Adrenal gland (tissue), 12 donors: ENCODE measurements around the gene ARHGAP4. TPM values are rescaled to one million over a fixed set of nuclear protein-coding genes. Genes with fewer than 3 reads are reported as not detected.

Source experiments
- DNase-seq, 7 donors: peaks; one replicate each; pipeline ENCODE4 v3.0.0-alpha.2; 2019 to 2020
- H3K27ac ChIP-seq, 5 donors: fragments of 200-600 bp; sonication (generic) in 4 of 5; 1 replicate in 3 of 5; 2 replicates in 2 of 5; pipeline versions ENCODE4 v1.5.1 to v1.8.0; 2016 to 2020; ENCODE audit warnings: mild to moderate bottlenecking in 1 of 5
- H3K27me3 ChIP-seq: fragments of 200-600 bp; 2 replicates; pipeline ENCODE4 v1.8.0; 2021
- H3K36me3 ChIP-seq, 2 donors: fragments of 200-600 bp; replicated peaks in 1 of 2; 1 replicate in 1 of 2; 2 replicates in 1 of 2; pipeline versions ENCODE4 v1.5.1 to v1.8.0; 2018 to 2022
- H3K4me1 ChIP-seq, 2 donors: fragments of 200-600 bp; replicated peaks in 1 of 2; 1 replicate in 1 of 2; 2 replicates in 1 of 2; pipeline versions ENCODE4 v1.5.1 to v1.8.0; 2018 to 2021
- H3K4me3 ChIP-seq, 4 donors: fragments of 200-600 bp; sonication (generic) in 3 of 4; one replicate each; pipeline ENCODE4 v1.5.1; 2016 to 2018
- H3K9me3 ChIP-seq, 3 donors: fragments of 200-600 bp; sonication (generic) in 1 of 3; replicated peaks in 1 of 3; 1 replicate in 2 of 3; 2 replicates in 1 of 3; pipeline versions ENCODE4 v1.5.1 to v1.8.0; 2016 to 2021
- POLR2A ChIP-seq, 2 donors: fragments of 450-650 bp; IDR thresholded peaks; one replicate each; pipeline ENCODE4 v1.6.1; 2017; ENCODE audit warnings: antibody characterized with exemption in 2 of 2, mild to moderate bottlenecking in 2 of 2, moderate library complexity in 1 of 2
- WGBS, 4 donors: extraction: QIAGEN DNeasy Blood & Tissue Kit in 2 of 4; methylation state at CpG; one replicate each; pipeline versions ENCODE4 v1.1.5 to v1.1.7; 2013 to 2017; 5-methylcytosine and 5-hydroxymethylcytosine counted together
- intact Hi-C, 2 donors: fragments of 100-400 bp; cut with DNase I; formaldehyde crosslinking; loops; one replicate each; pipeline versions ENCODE4 v1.14.1 to v1.15.0; 2022 to 2023
- polyA plus RNA-seq, 3 donors: library from polyadenylated mRNA; stranded (reverse); fragments of 200-250 nt in 2 of 3; fragments of 350-450 nt in 1 of 3; fragmentation: Illumina TruSeq in 1 of 3; extraction: RNeasy Lipid Tissue Mini Kit (QIAGEN cat#74804) in 1 of 3; gene quantifications; one replicate each; pipeline ENCODE4 v1.2.3, GENCODE V29; 2013 to 2014
- total RNA-seq, 9 donors: library from RNA; depleted of rRNA in 4 of 9; stranded (reverse); fragments of >200 nt in 4 of 9; fragments of 120-200 nt in 1 of 9; fragmentation: NEBNext Ultra II Directional in 1 of 9; extraction: Animal tissue kit (Norgen Biotek cat#: 25700) in 1 of 9; gene quantifications; one replicate each; pipeline versions ENCODE4 v1.1.0 to v1.2.4, GENCODE V29; 2013 to 2023
- TF ChIP-seq, protein P1 (sequence below), 6 experiments: fragments of 450-650 bp in 4 of 6; fragments of 200-600 bp in 2 of 6; sonication (generic) in 1 of 6; IDR thresholded peaks; 1 replicate in 5 of 6; 2 replicates in 1 of 6; pipeline versions ENCODE4 v1.5.1 to v1.8.0; 2016 to 2021; ENCODE audit warnings: antibody characterized with exemption in 6 of 6, mild to moderate bottlenecking in 2 of 6, moderate library complexity in 1 of 6
- donor health status: healthy with polysubstance abuse.
- donor health status: Bipolar disorder and iron deficiency.
- donor health status: DM: yes; HTN: yes; CAD: no.
- donor health status: DM: no; HTN: no; CAD: no.
- donor health status: DM: no; HTN: no; CAD: no.
- donor health status: DM: yes; HTN: yes; CAD: no.

Gene ARHGAP4
- total and polyA plus RNA-seq, 12 donors, result 1.5 to 316 (median 46.0) TPM

DNA sequence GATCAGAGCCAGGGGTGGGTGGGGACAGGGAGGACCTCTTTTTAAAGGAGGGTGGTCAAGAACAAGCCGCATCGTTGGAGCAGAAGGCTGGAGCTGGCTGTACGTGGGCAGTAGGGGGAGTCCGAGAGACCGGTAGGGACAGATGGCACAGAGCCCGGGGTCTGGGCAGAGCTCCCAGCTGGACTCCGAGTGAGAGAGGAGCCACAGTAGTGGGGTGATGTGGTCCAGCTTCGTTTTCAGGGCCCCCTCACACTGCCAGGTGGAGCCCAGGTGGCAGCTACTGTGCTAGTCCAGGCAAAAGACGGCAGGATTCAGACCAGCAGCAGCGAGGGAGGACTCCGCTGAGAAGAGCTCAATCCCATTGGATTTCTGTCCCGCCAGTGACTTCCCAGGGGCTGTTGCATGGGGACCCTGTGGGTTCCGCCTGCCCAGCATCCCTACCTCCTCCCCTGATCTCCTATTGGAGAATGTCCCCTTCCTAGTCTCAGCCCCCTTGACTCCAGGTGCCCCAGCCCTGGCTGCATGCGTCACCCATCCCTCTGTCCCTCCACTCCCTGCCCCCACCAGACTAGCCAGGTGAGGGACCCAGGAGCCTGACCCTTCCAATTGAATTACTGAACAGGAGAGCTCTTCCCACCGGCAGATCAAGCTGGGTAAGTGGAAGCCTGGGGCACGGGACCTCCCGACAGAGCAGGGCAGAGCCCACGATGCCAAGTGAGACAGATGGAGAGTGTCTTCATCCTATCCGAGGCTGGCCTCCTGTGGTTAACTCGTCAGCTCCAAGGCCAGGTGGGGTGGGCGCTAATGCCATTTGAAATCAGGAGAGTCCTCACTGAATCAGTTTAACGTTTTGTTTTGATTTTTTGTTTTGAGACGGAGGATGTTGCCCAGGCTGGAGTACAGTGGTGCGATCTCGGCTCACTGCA, 2.9 kb downstream of the ARHGAP4 start:
- H3K27ac ChIP-seq, result peak overlapping the region in 1 of 5 donors; percentile 22
- no peaks in the 10 kb centered on the region for H3K36me3 ChIP-seq
- no peak overlapping the region for H3K4me3 ChIP-seq
- no peaks in the 10 kb centered on the region for H3K9me3 ChIP-seq
- 40 to 55% (median 47%) methylated on average over 8 to 25 of the region's 25 CpGs for WGBS, 4 donors
- peaks cover 13 to 30% of the 10 kb centered on the region in 2 donors for H3K4me1 ChIP-seq
- TF ChIP-seq, protein P1, sequence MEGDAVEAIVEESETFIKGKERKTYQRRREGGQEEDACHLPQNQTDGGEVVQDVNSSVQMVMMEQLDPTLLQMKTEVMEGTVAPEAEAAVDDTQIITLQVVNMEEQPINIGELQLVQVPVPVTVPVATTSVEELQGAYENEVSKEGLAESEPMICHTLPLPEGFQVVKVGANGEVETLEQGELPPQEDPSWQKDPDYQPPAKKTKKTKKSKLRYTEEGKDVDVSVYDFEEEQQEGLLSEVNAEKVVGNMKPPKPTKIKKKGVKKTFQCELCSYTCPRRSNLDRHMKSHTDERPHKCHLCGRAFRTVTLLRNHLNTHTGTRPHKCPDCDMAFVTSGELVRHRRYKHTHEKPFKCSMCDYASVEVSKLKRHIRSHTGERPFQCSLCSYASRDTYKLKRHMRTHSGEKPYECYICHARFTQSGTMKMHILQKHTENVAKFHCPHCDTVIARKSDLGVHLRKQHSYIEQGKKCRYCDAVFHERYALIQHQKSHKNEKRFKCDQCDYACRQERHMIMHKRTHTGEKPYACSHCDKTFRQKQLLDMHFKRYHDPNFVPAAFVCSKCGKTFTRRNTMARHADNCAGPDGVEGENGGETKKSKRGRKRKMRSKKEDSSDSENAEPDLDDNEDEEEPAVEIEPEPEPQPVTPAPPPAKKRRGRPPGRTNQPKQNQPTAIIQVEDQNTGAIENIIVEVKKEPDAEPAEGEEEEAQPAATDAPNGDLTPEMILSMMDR (IDR thresholded peaks at IDR 0.05), result peak; percentile 24 to 54 (median 40)
- TF ChIP-seq POLR2A (IDR thresholded peaks at IDR 0.05), result no peak
- intact Hi-C loops, result no loop called here
- DNase-seq, result peak; percentile 80 to 91 (median 88)
- peaks cover 5% of the 10 kb centered on the region for H3K27me3 ChIP-seq

DNA sequence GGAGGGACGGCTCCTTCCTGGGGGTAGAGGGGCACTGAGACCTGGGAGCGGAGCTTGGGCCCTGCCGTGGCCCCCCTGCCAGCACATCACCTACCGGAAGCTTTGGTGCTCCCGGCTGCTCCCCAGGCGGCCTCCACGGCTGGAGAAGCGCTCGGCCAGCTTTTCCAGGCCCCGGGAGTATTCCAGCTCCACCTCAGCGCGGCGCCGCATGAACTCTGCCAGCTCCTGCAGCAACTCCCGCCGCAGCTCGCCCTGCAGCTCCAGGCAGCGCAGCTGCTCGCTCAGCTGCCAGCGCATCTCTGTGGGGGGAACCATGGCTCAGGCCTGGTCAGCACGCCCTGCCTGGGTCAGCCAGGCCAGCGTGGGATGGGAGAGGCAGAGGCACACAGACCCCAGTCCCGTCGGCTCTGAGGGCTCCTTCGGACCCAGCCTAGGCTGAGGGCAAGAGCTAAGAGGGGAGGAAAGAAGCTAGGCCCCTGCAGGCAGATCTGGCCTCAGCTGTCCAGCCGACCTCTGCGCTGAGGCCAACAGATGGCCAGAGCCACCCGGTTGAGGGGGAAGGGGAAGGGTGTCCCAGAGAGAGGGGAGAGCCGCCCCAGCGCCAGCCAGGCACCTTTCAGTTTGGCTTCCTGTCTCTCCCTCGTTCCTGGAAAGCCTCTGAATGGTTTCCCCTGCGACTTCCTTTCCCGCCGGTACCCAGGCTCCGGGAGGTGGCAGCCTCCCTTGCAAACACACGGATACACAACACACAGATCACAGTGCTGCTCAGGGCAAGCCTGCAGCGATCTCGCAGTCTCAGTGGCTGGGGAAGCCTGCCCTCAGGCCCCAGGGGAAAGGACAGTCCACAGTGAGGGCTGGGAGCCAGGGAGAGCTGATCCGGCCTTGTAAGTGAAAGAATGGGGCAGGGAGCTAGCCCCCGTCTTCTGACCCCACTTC, 4.3 kb downstream of the ARHGAP4 start:
- TF ChIP-seq, protein P1 (IDR thresholded peaks at IDR 0.05), result no peak
- TF ChIP-seq POLR2A (IDR thresholded peaks at IDR 0.05), result no peak

DNA sequence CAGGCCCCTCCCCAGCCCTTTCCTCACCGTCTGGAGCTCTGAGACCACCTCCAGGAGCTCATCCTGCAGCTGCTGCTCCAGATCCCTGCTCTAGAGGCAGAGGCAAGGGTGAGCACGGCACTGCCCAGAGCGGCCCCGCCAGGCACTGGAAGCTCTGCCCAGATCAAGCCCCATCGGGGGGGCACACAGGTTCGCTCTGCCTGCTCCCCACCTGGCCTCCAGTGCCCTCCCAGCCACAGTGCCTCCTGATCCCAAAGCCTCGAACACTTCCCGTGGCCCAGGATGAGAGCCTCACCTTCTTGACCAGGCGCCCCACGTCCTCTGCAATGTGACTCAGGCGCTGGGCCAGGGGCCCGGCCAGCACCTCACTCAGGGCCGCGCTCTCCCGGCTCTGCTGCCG, 5.0 kb downstream of the ARHGAP4 start:
- Histone ChIP-seq H3K27me3 (peaks cover 5% of the 10 kb centered on the region), H3K27ac (peak overlapping the region in 1 of 5 donors; percentile 29), H3K36me3 (no peaks in the 10 kb centered on the region), H3K4me3 (no peak overlapping the region), H3K4me1 (peaks cover 0 to 14% of the 10 kb centered on the region in 2 donors), H3K9me3 (no peaks in the 10 kb centered on the region)
- 71 to 72% methylated on average over 16 of the region's 16 CpGs; no CpG with 5 or more reads in 2 of the 4 donors for WGBS, 4 donors
- intact Hi-C loops, result no loop called here
- TF ChIP-seq, protein P1 (IDR thresholded peaks at IDR 0.05), result no peak
- TF ChIP-seq POLR2A (IDR thresholded peaks at IDR 0.05), result no peak
- no peak for DNase-seq

More for the DNA sequence above, 4.3 kb downstream of the ARHGAP4 start:
- peaks cover 4 to 20% of the 10 kb centered on the region in 2 donors for H3K4me1 ChIP-seq
- WGBS, 4 donors, result 55 to 73% (median 66%) methylated on average over 17 to 40 of the region's 40 CpGs; no CpG with 5 or more reads in 1 of the 4 donors
- H3K4me3 ChIP-seq, result no peak overlapping the region
- intact Hi-C loops, result no loop called here
- H3K36me3 ChIP-seq, result no peaks in the 10 kb centered on the region
- H3K27ac ChIP-seq, result peak overlapping the region in 1 of 5 donors; percentile 29
- no peak for DNase-seq
- H3K9me3 ChIP-seq, result no peaks in the 10 kb centered on the region
- H3K27me3 ChIP-seq, result peaks cover 5% of the 10 kb centered on the region

DNA sequence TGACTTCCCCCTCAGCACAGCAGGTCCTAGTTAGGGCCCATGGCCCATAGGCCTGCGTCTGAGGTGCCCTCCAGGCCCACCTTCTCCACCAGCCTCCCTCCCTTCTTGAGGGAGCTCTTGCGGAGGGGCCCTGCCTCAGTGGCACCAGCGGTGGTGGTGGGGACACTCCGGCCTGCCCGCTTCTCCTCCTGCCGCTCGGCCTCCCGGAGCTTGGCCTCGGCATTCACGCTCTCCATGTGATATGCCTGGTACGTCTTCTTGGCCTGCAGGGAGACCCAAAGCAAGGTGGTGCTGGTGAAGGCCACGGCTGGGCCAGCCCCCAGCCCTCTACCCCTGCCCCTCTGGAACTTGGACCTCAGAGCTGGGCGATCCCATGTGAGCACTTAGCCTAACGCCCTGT, 5.5 kb downstream of the ARHGAP4 start:
- H3K9me3 ChIP-seq, result no peaks in the 10 kb centered on the region
- intact Hi-C loops, result no loop called here
- H3K36me3 ChIP-seq, result no peaks in the 10 kb centered on the region
- peaks cover 0 to 14% of the 10 kb centered on the region in 2 donors for H3K4me1 ChIP-seq
- WGBS, 4 donors, result 59 to 96% (median 89%) methylated on average over 2 to 14 of the region's 14 CpGs; no CpG with 5 or more reads in 1 of the 4 donors
- peaks cover 5% of the 10 kb centered on the region for H3K27me3 ChIP-seq
- no peak for DNase-seq
- H3K27ac ChIP-seq, result no peak overlapping the region
- H3K4me3 ChIP-seq, result no peak overlapping the region
- TF ChIP-seq POLR2A (IDR thresholded peaks at IDR 0.05), result no peak
- TF ChIP-seq, protein P1 (IDR thresholded peaks at IDR 0.05), result no peak
